Measurements from ENCODE around the gene SFSWAP. TPM values are rescaled to one million over a fixed set of nuclear protein-coding genes. Genes with fewer than 3 reads are reported as not detected.
"Not testable (repeated sequence)": the region's sequence is repeated elsewhere in the genome, so short reads cannot be mapped to it uniquely, and the experiment has no call there.

SFSWAP gene
- total RNA-seq, 1 experiment from 2014 or later: 32.6 TPM

DNA sequence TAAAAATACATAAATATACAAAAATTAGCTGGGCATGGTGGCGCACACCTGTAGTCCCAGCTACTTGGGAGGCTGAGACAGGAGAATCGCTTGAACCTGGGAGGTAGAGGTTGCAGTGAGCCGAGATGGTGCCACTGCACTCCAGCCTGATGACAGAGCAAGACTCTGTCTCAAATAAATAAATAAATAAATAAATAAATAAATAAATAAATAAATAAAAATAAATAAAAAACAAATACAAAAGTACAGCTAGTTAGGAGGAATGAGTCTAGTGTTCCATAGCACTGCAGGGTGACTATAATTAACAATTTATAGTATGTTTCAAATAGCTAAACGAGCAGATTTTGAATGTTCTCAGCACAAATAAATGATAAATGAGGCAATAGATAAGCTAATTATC, 4.2 kb upstream of the SFSWAP start:
- not testable (repeated sequence) for H3K9me3 ChIP-seq (replicated peaks); H3K27me3 ChIP-seq; H3K4me1 ChIP-seq; H3K4me3 ChIP-seq; DNase-seq; H3K27ac ChIP-seq; H3K36me3 ChIP-seq

DNA sequence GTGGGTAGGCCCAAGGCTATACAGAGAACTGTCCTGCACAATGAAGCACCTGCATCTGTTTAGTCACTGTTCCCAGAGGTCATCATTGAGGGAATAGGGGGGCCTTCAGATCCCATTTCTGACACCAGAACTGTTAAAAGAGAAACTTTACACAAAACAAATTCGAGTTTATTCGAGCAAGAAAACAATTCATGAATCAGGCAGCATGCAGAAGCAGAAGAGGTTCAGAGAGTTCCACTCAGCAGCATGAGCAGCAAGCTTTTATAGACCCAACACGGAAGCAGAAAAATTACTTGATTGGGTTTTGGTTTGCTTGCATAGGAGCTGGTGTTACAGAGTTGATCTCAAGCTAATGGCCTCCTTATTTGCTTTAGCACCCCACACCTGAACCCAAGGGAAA, 1.7 kb upstream of the SFSWAP start:
- H3K4me3 ChIP-seq: no peak overlapping the region

DNA sequence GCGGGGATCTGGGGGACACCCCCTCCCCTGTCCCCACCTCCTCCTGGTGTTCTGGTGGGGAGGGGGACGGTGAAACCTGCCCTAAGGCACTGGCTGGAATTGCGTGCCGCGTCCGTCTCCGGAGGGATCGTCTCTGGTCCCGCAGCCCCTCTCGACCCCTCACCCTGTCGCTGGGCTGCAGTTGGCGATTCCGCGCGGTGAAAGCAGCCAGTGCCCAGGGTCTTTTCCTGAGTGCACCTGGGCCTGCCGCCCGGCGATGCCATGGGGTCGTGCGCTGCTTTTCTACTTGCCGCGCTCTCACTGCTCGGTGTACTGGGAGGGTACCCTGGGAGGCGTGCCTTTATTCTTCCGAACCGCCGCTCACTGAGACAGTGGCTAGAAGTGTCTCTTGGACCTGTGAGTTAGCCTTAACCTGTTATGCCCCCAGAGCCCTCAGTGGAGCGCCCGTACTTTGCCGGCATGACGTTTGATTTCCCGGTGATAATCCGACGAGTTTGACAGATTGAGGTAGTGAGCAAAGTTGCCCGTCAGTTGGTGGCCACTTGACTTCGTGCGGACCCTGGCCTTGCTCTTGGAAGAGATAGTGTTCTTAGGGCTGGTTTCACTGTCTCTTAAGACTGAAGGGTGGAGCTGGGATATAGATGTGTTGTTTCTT, 788 bp downstream of the SFSWAP start:
- Histone ChIP-seq H3K4me3 (peak overlapping the region; percentile 91), H3K27me3 (no peaks in the 10 kb centered on the region), H3K9me3 (replicated peaks) (0 out of 2 replicates have a peak, but pooled peaks cover 4% of the 10 kb centered on the region), H3K36me3 (peaks cover 29% of the 10 kb centered on the region), H3K4me1 (0 out of 2 replicates have a peak, but pooled peaks cover 3% of the 10 kb centered on the region), H3K27ac (peak overlapping the region; percentile 100)
- DNase-seq: no peak

More for the DNA sequence above, 1.7 kb upstream of the SFSWAP start:
- no peak for DNase-seq
- Histone ChIP-seq H3K4me1 (0 out of 2 replicates have a peak, but pooled peaks cover 3% of the 10 kb centered on the region), H3K27ac (no peak overlapping the region), H3K27me3 (no peaks in the 10 kb centered on the region), H3K9me3 (replicated peaks) (0 out of 2 replicates have a peak, but pooled peaks cover 4% of the 10 kb centered on the region), H3K36me3 (peaks cover 4% of the 10 kb centered on the region)

DNA sequence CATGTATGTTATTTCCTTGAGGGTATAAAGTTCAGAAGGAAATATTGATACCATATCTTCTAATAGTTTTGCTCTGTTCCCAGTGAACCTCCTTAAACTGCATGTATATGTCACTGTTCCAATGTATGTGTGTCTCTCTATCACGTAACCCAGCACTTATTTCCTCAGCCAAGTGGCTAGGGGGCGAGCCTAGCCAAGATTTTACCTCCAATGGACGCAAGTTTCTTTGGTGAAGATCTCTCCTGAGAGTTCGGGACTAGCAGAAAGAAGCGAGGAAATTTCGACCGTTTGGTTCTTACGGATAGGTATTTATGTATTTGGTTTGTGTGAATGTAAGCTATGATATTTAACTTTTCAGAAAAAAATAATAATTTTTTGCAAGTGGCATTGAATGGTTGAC, 2.5 kb downstream of the SFSWAP start:
- Histone ChIP-seq H3K27ac (no peak overlapping the region), H3K4me1 (0 out of 2 replicates have a peak, but pooled peaks cover 3% of the 10 kb centered on the region), H3K9me3 (replicated peaks) (0 out of 2 replicates have a peak, but pooled peaks cover 4% of the 10 kb centered on the region), H3K36me3 (peaks cover 42% of the 10 kb centered on the region), H3K4me3 (no peak overlapping the region), H3K27me3 (no peaks in the 10 kb centered on the region)
- no peak for DNase-seq

DNA sequence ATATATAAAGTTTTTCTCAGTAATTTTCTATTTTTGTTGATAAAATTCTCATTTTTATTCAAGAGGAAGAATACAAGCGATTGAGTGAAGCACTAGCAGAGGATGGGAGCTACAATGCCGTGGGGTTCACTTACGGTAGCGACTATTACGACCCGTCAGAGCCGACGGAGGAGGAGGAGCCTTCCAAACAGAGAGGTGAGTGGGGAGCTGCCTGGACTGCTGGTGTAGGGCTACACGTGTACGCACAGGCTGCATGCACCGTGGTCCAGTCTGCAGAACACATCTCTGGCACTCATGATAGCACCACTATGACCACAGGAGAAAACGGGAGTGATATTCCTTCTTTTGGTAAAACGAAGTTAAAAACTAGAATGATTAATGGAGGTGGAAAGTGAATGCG, 3.9 kb downstream of the SFSWAP start:
- 0 out of 2 replicates have a peak, but pooled peaks cover 3% of the 10 kb centered on the region for H3K4me1 ChIP-seq
- H3K9me3 ChIP-seq (replicated peaks): no peaks in the 10 kb centered on the region
- DNase-seq: no peak
- no peaks in the 10 kb centered on the region for H3K27me3 ChIP-seq
- no peak overlapping the region for H3K4me3 ChIP-seq
- H3K36me3 ChIP-seq: peaks cover 48% of the 10 kb centered on the region
- no peak overlapping the region for H3K27ac ChIP-seq

DNA sequence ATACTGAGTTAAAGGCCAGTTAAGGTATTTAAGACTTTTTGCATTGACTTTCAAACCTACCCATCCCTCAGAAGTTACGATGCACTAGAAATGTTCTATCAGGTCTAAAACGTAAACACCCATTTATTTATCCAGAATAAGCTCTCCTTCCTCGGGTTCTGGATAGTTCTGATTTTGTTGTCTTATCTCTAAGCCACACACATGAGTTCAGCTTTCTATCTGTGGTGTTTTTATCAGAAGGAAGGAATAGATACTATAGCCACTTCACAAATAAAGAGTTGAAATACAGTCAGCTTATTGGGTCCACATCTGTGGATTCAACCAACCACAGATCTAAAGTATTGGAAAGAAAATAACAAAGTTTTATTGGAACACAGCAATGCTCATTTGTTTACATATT, 5.4 kb downstream of the SFSWAP start:
- Histone ChIP-seq H3K4me3 (no peak overlapping the region), H3K9me3 (replicated peaks) (no peaks in the 10 kb centered on the region), H3K36me3 (peaks cover 61% of the 10 kb centered on the region), H3K27me3 (no peaks in the 10 kb centered on the region), H3K4me1 (0 out of 2 replicates have a peak, but pooled peaks cover 3% of the 10 kb centered on the region), H3K27ac (no peak overlapping the region)
- DNase-seq: no peak

DNA sequence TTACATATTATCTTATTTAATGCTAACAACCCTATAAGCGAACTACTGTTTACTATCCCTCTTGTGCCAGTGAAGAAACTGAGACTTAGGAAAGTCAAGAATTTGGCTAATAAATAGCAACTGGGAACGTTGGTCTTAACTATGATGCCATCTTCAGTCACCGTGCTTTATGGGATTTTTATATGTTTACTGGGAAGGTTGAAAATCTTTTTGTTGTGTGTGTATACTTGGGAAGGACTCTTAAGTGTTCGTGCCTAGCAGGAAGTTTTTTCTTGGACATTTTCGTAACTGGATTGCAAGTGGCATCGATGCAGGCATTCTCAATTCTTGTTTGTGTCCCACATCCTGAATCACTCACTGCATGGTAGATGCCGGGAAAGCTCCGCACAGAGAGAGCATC, 9.4 kb downstream of the SFSWAP start:
- Histone ChIP-seq H3K4me3 (no peak overlapping the region), H3K9me3 (replicated peaks) (no peaks in the 10 kb centered on the region), H3K27me3 (no peaks in the 10 kb centered on the region), H3K4me1 (no peaks in the 10 kb centered on the region), H3K36me3 (peaks cover 62% of the 10 kb centered on the region), H3K27ac (no peak overlapping the region)
- no peak for DNase-seq

DNA sequence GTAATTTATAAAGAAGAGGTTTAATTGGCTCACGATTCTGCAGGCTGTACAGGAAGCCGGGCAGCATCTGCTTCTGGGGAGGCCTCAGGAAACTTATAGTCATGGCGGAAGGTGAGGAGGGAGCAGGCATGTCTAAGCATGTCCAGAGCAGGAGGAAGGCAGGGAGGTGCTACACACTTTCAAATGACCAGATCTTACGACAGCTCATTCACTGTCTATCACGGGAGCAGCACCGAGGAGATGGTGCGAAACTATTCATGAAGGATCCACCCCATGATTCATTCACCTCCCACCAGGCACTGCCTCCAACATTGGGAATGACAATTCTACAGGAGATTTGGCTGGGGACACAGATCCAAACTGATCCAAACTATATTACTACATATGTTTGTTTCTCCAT, 10.0 kb downstream of the SFSWAP start:
- no peak for DNase-seq
- H3K27ac ChIP-seq: no peak overlapping the region
- no peaks in the 10 kb centered on the region for H3K9me3 ChIP-seq (replicated peaks)
- no peaks in the 10 kb centered on the region for H3K27me3 ChIP-seq
- H3K36me3 ChIP-seq: peaks cover 58% of the 10 kb centered on the region
- no peak overlapping the region for H3K4me3 ChIP-seq
- H3K4me1 ChIP-seq: no peaks in the 10 kb centered on the region

DNA sequence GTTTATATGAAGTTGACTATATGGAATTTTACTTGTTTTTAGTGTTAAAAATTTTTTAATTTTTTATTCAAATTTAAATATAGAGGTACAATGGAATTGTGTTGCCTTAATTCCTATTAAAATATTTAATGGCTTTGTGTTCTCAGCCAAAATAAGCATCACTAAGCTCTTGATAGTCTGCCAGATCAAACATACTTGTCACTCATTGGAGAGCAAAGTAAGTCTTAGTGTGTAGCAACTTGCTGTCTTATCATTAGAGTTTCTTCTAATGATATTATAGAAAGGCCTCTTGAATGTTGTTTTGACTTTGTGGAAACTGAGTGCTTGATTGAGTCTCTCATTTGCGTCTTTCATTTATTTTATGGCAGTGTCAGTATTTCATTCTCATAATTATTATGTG, 10.7 kb downstream of the SFSWAP start:
- no peaks in the 10 kb centered on the region for H3K4me1 ChIP-seq
- H3K27me3 ChIP-seq: no peaks in the 10 kb centered on the region
- peaks cover 52% of the 10 kb centered on the region for H3K36me3 ChIP-seq
- no peaks in the 10 kb centered on the region for H3K9me3 ChIP-seq (replicated peaks)
- H3K27ac ChIP-seq: no peak overlapping the region
- H3K4me3 ChIP-seq: no peak overlapping the region
- no peak for DNase-seq

DNA sequence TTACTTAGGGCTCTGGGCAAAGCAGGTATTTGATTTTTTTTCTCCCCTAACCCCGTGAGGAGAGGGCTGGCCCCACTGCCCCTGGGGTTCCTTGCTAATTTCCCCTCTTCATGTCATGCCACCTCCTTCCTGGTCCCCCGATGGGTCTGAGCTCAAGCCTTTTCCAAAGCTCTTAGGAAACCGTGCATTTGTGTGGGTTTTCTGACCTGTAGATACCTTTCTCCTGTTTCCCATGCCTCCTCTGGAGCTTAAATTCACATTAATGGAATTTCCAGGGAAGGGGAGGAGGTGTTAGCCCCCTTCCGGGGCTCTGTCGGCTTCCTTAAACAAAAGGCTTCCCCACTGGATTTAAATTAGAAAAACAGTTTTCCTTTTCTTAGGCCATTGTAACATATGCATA, 12.6 kb downstream of the SFSWAP start:
- Histone ChIP-seq H3K36me3 (peaks cover 54% of the 10 kb centered on the region), H3K4me3 (no peak overlapping the region), H3K27ac (no peak overlapping the region), H3K27me3 (no peaks in the 10 kb centered on the region), H3K4me1 (no peaks in the 10 kb centered on the region), H3K9me3 (replicated peaks) (no peaks in the 10 kb centered on the region)
- DNase-seq: no peak

DNA sequence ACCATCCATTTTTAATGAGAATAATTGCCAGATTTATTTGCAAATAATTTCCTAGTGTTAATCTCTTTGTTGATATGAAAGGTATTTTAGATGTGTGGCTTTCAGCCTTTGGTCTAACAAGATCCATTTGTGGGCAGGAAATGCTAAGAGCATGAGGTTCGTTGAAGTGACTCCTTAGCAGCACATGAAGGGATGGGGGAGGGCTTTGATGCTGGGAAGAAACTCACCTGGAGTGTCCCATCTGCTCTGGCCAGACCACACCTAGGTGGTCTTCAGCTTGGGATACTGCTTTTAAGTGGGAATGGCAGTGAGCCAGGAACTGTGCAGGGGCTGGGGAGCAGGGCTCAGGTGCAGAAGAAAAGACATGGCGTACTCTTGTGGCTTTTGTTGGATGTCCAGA, 13.6 kb downstream of the SFSWAP start:
- Histone ChIP-seq H3K36me3 (peaks cover 62% of the 10 kb centered on the region), H3K4me3 (no peak overlapping the region), H3K27me3 (no peaks in the 10 kb centered on the region), H3K4me1 (no peaks in the 10 kb centered on the region), H3K27ac (no peak overlapping the region), H3K9me3 (replicated peaks) (no peaks in the 10 kb centered on the region)
- DNase-seq: no peak

DNA sequence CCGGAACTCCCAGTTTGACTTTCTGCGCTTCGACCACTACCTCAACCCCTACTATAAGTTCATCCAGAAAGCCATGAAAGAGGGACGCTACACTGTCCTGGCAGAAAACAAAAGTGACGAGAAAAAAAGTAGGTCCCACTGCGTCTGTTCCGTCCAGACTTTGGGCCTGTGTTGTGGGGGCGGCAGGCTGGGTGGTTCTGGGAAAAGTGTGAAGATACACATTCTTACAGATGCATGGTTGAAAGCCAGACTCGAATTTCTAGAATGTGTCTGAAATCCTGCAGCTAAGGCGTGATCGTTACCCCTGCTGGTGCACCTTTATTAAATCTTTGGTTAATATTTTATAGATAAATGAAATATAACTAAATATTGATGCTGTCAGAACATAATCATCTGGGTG, 14.6 kb downstream of the SFSWAP start:
- Histone ChIP-seq H3K27ac (no peak overlapping the region), H3K27me3 (no peaks in the 10 kb centered on the region), H3K9me3 (replicated peaks) (no peaks in the 10 kb centered on the region), H3K4me3 (no peak overlapping the region), H3K4me1 (no peaks in the 10 kb centered on the region), H3K36me3 (peaks cover 60% of the 10 kb centered on the region)
- DNase-seq: no peak

DNA sequence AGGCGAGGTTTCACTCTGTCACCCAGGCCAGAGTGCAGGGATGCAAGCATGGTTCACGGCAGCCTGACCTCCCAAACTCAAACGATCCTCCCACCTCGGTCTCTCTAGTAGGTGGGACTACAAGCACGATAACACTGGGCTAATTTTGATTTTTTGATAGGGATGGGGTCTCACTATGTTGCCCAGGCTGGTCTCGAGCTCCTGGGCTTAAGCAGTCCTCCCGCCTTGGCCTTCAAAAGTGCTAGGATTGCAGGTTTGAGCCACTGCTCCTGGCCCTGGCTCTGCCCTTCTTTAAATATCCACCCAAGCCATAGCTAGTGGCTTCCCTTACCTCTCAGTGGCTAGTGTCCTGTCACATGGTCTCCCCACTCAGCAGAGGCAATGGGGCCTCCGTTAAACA, 17.8 kb downstream of the SFSWAP start:
- Histone ChIP-seq H3K27me3 (no peaks in the 10 kb centered on the region), H3K36me3 (peaks cover 62% of the 10 kb centered on the region), H3K9me3 (replicated peaks) (no peaks in the 10 kb centered on the region), H3K4me1 (no peaks in the 10 kb centered on the region), H3K27ac (no peak overlapping the region), H3K4me3 (no peak overlapping the region)
- DNase-seq: no peak

DNA sequence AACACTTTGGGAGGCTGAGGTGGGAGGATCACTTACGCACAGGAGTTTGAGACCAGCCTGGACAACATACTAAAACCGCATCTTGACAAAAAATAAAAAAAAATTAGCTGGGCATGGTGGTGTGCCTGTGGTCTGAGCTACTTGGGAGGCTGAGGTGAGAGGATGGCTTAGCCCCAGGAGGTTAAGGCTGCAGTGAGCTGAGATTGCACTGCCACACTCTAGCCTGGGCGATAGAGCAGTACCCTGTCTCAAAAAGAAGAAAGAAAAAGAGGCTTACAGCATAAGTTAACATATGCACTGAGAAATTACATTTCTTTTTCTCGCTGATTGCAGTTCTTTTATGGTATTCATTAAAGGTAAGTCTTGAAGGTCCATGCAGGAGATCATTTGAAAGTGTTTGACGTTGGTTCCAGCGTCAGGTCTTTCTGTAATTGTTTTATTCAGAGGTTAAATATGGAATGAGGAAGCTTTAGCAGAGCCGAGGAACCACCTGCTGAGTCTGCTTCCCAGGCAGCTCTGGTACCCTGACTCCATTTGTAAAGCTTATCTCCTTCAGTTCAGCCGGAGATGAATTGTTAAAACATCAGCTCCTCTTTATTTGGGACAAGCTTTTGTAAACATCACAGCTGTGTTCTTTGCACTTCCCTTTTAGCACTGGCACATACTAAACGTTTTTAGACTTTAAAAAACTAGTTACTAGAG, 18.5 kb downstream of the SFSWAP start:
- DNase-seq: no peak
- Histone ChIP-seq H3K4me3 (no peak overlapping the region), H3K36me3 (peaks cover 62% of the 10 kb centered on the region), H3K9me3 (replicated peaks) (no peaks in the 10 kb centered on the region), H3K4me1 (no peaks in the 10 kb centered on the region), H3K27me3 (no peaks in the 10 kb centered on the region), H3K27ac (no peak overlapping the region)

DNA sequence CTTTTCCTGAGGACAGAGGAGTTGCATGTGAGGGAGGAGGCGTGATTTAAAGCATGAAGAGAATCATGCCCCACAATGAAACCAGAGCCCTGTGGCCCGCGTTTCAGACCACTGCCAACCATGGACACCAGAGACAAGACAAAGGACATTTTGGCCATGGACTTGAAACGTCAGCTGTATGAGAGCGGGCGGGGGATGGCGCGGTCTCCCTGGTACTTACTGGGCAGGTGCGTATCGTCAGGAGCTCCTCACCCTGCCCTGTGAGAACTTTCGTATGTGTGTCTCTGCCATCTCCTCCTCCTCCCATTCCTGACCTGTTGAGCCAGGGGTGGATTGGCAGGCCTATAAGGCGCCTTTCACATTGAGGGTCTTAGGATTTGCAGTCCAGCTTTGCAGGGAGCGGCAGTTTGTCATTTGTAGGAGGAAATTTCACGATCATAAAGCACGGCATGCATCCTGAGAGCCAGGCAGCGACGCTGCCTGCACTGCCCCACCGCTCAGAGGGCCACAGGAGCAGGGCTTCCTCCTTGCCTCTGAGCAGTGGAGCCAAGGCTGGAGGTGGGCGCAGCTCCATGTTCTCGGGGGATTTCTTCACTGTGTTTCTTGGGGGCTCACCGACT, 22.2 kb downstream of the SFSWAP start:
- no peaks in the 10 kb centered on the region for H3K27me3 ChIP-seq
- no peak for DNase-seq
- H3K27ac ChIP-seq: no peak overlapping the region
- H3K9me3 ChIP-seq (replicated peaks): no peaks in the 10 kb centered on the region
- no peaks in the 10 kb centered on the region for H3K4me1 ChIP-seq
- peaks cover 45% of the 10 kb centered on the region for H3K36me3 ChIP-seq
- H3K4me3 ChIP-seq: no peak overlapping the region

All from SJCRH30 (cell line).